Parathyroid adenoma (tissue), 2 donors: ENCODE data around the gene ACP6.

Experiments used
- H2AFZ ChIP-seq: fragments of 300-600 bp; sonication (generic); one replicate; pipeline ENCODE4 v1.7.0; 2017; ENCODE audit warnings: antibody characterized with exemption, mild to moderate bottlenecking
- H3K27ac ChIP-seq: fragments of 300-600 bp; sonication (generic); one replicate; pipeline ENCODE4 v1.7.0; 2017
- H3K27me3 ChIP-seq: fragments of 300-600 bp; sonication (generic); one replicate; pipeline ENCODE4 v1.7.0; 2017; ENCODE audit warnings: low read length; ENCODE audit not compliant: control insufficient read depth, insufficient read depth
- H3K36me3 ChIP-seq: fragments of 300-600 bp; sonication (generic); one replicate; pipeline ENCODE4 v1.7.0; 2017; ENCODE audit warnings: low read length; ENCODE audit not compliant: control insufficient read depth, insufficient read depth
- H3K4me1 ChIP-seq: fragments of 300-600 bp; sonication (generic); one replicate; pipeline ENCODE4 v1.7.0; 2017; ENCODE audit warnings: control low read depth
- H3K4me2 ChIP-seq: fragments of 300-600 bp; sonication (generic); one replicate; pipeline ENCODE4 v1.7.0; 2017; ENCODE audit warnings: low read length
- H3K4me3 ChIP-seq: fragments of 300-600 bp; sonication (generic); one replicate; pipeline ENCODE4 v1.7.0; 2017; ENCODE audit warnings: low read depth, low read length
- H3K79me2 ChIP-seq: fragments of 300-600 bp; sonication (generic); one replicate; pipeline ENCODE4 v1.7.0; 2017; ENCODE audit warnings: control low read depth
- H3K9ac ChIP-seq: fragments of 300-600 bp; sonication (generic); one replicate; pipeline ENCODE4 v1.7.0; 2017; ENCODE audit warnings: mild to moderate bottlenecking
- H3K9me3 ChIP-seq: fragments of 300-600 bp; sonication (generic); one replicate; pipeline ENCODE4 v1.7.0; 2017; ENCODE audit warnings: low read length; ENCODE audit not compliant: control insufficient read depth
- TF ChIP-seq, protein P1 (sequence below): fragments of 300-600 bp; sonication (generic); IDR thresholded peaks from one replicate; pipeline ENCODE4 v1.7.0; 2017; ENCODE audit warnings: antibody characterized with exemption, mild to moderate bottlenecking
- donor health status: primary hyperparathyroidism.

ACP6 gene

DNA sequence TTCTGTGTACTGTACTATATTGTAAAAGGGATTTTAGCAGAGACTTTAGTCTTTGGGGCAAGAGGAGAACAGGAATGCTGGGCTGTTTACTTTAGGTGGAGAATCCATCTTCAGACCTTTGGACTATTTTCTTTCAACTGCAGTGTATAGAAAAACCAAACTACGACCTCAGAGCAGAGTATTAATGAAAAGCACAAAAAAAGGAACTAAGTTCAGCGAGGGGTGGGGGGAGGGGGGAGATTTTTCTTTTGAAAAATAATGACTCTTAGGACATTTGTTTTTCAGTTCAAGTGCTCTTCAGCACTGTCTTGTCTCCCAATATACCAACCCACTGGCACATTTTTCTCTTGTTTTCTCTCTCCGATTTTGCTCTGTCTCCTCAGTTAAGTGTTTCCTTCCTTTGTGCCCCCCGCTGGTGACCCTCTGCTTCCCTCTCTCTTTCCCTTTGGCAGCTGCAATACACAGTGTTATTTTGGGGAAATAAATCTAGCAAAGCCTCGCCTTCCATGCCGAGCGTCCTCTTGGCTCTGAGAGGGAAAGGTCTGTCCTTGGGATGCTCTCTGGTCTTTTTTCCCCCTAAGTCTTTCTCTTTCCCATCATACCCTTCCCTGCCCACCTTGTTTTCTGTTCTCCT, 44.8 kb downstream of the ACP6 start:
- no peaks in the 10 kb centered on the region for H3K27me3 ChIP-seq
- H3K9me3 ChIP-seq = no peaks in the 10 kb centered on the region
- TF ChIP-seq, protein P1, sequence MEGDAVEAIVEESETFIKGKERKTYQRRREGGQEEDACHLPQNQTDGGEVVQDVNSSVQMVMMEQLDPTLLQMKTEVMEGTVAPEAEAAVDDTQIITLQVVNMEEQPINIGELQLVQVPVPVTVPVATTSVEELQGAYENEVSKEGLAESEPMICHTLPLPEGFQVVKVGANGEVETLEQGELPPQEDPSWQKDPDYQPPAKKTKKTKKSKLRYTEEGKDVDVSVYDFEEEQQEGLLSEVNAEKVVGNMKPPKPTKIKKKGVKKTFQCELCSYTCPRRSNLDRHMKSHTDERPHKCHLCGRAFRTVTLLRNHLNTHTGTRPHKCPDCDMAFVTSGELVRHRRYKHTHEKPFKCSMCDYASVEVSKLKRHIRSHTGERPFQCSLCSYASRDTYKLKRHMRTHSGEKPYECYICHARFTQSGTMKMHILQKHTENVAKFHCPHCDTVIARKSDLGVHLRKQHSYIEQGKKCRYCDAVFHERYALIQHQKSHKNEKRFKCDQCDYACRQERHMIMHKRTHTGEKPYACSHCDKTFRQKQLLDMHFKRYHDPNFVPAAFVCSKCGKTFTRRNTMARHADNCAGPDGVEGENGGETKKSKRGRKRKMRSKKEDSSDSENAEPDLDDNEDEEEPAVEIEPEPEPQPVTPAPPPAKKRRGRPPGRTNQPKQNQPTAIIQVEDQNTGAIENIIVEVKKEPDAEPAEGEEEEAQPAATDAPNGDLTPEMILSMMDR = no peak

DNA sequence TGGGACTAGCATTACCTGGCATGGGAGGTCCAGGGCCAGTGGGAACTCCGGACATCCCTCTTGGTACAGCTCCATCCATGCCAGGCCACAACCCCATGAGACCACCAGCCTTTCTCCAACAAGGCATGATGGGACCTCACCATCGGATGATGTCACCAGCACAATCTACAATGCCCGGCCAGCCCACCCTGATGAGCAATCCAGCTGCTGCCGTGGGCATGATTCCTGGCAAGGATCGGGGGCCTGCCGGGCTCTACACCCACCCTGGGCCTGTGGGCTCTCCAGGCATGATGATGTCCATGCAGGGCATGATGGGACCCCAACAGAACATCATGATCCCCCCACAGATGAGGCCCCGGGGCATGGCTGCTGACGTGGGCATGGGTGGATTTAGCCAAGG, 45.8 kb downstream of the ACP6 start:
- Histone ChIP-seq H3K4me2 (no peak overlapping the region), H3K36me3 (no peaks in the 10 kb centered on the region), H3K9me3 (no peaks in the 10 kb centered on the region), H3K79me2 (no peaks in the 10 kb centered on the region), H2AFZ (no peak overlapping the region), H3K4me3 (no peak overlapping the region), H3K9ac (no peak overlapping the region), H3K4me1 (no peaks in the 10 kb centered on the region), H3K27ac (no peak overlapping the region), H3K27me3 (no peaks in the 10 kb centered on the region)
- TF ChIP-seq, protein P1 = no peak

More for the DNA sequence above, 44.8 kb downstream of the ACP6 start:
- no peaks in the 10 kb centered on the region for H3K36me3 ChIP-seq
- no peak overlapping the region for H3K9ac ChIP-seq
- no peak overlapping the region for H2AFZ ChIP-seq
- no peak overlapping the region for H3K27ac ChIP-seq
- no peaks in the 10 kb centered on the region for H3K79me2 ChIP-seq
- peaks cover 9% of the 10 kb centered on the region for H3K4me1 ChIP-seq
- H3K4me2 ChIP-seq = no peak overlapping the region
- H3K4me3 ChIP-seq = no peak overlapping the region

GRCh38 chr1:147624011-147624410, 46.3 kb downstream of the ACP6 start:
- Histone ChIP-seq H3K9ac (no peak overlapping the region), H3K27ac (no peak overlapping the region), H3K4me3 (no peak overlapping the region), H3K9me3 (no peaks in the 10 kb centered on the region), H3K4me2 (no peak overlapping the region), H3K4me1 (no peaks in the 10 kb centered on the region), H2AFZ (no peak overlapping the region), H3K36me3 (no peaks in the 10 kb centered on the region), H3K79me2 (no peaks in the 10 kb centered on the region), H3K27me3 (no peaks in the 10 kb centered on the region)
- TF ChIP-seq, protein P1 = no peak

DNA sequence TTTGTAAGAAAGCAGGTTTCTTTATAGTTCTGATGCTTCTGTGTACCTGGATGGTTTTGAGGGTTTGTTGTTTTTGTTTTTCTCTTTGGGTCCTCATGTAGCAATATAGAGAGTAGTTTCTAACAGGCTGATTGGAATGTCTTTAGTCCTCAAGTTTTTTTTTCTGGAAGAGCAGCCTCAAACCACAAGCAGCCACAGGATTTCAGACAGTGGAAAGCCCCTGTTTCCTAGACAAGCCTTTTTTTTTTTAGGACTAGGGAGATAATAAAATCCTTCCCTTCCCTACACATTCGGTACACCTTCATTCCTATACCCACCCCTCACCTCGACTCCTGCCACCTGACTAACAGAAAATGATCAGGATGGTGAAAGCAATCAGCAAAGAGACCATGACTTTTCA, 47.6 kb downstream of the ACP6 start:
- Histone ChIP-seq H3K4me2 (no peak overlapping the region), H3K9ac (no peak overlapping the region), H3K27ac (no peak overlapping the region), H3K9me3 (no peaks in the 10 kb centered on the region), H3K27me3 (no peaks in the 10 kb centered on the region), H3K4me3 (no peak overlapping the region), H3K79me2 (no peaks in the 10 kb centered on the region), H2AFZ (no peak overlapping the region), H3K4me1 (no peaks in the 10 kb centered on the region), H3K36me3 (no peaks in the 10 kb centered on the region)
- TF ChIP-seq, protein P1 = no peak

DNA sequence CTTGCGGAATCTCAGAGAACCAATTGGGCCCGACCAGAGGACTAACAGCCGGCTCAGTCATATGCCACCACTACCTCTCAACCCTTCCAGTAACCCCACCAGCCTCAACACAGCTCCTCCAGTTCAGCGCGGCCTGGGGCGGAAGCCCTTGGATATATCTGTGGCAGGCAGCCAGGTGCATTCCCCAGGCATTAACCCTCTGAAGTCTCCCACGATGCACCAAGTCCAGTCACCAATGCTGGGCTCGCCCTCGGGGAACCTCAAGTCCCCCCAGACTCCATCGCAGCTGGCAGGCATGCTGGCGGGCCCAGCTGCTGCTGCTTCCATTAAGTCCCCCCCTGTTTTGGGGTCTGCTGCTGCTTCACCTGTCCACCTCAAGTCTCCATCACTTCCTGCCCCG, 49.8 kb downstream of the ACP6 start:
- H3K36me3 ChIP-seq = no peaks in the 10 kb centered on the region
- H3K4me2 ChIP-seq = no peak overlapping the region
- no peaks in the 10 kb centered on the region for H3K4me1 ChIP-seq
- TF ChIP-seq, protein P1 = no peak
- H3K27me3 ChIP-seq = no peaks in the 10 kb centered on the region
- H3K9me3 ChIP-seq = no peaks in the 10 kb centered on the region
- H2AFZ ChIP-seq = no peak overlapping the region
- no peak overlapping the region for H3K4me3 ChIP-seq
- H3K79me2 ChIP-seq = no peaks in the 10 kb centered on the region
- no peak overlapping the region for H3K9ac ChIP-seq
- no peak overlapping the region for H3K27ac ChIP-seq
